Cortex of kidney (tissue), 1 donor: ENCODE results near the gene TMEM175.

Experiments used
- DNase-seq: peaks from one replicate; lab custom pipeline; 2025; lab: John Stamatoyannopoulos, UW

The TMEM175 gene

DNA sequence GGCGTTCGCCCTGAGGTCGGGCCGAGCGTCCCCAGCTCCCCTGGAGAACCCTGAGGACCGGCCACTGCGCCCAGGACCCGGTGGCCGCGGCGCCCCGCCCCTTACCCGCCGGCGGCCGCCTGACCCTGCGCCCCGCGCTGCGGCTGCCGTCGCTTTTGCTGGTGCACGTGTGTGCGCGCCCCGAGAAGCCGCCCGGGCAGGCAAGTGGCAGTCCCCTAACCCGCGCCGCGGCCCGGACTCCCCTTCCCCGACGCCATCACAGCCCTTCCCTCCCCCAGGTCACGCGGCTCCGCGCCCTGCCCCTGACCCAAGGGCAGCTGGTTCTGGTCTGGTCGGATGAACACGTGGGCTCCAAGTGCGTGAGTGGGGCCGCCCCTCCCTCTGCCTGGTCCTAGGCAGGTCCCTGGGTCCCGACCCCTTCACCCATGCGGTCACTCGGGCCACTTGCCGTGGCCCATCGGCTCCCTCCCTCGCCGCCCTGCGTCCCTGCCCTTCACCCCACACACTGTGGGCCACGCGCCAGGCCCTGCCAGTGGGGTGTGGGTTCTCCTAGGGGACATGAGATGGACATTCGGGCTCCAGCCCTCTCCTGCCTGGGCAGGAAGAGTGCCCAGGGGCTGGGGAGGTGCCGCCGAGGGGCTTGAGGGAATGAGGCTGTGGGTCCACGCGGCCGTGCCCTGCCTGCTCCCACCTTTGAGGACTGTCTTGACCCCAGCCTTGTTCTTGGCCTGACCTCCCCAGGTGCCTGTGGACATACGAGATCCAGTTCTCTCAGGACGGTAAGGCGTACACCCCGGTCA is 71.2 kb downstream of the TMEM175 start:
- DNase-seq, result no peak

GRCh38 chr4:1004071-1004418 is 71.8 kb downstream of the TMEM175 start:
- no peak for DNase-seq

DNA sequence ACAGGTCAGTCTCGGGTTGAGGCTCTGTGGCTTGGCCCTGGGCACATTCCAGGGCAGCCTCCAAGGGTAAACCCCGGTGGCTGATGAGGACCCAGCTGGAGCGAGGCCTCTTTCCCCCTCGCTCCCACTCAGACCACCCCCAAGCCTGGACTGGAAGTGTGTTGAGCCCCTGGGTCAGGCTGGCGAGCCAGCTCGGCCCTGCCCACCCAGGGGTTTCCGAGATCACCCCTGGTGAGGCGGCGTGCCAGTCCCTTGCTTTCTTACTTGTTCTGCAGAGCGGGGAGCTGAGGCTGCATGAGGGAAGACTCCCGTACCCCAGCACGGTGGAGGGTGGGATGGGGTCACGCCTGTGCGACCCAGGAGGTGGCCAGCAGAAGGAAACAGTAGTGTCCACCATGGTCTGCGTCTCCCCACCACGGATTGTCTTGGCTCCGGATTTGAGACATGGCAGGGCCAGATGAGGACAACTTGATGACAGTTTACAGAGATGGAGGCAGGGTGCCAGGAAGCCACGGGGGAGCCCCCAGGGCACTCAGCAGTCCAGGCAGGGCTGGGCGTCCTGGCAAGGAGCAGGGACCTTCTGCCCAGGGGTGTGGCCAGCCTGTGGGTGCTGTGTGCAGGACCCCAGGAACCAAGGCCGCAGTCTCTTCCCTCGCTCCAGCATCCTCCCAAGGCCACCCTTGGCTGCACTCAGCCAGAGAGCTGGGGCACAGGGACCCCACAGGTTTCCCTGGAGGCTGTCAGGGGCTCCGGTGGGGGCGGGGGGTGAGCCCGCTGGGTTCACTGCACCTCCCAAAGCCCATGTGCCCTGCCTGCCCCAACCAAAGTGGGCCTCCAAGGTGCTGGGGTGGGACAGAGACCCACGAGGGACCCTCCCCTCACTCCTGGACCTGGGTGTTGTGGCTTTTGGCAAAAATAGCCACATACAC is 72.6 kb downstream of the TMEM175 start:
- DNase-seq, result no peak

DNA sequence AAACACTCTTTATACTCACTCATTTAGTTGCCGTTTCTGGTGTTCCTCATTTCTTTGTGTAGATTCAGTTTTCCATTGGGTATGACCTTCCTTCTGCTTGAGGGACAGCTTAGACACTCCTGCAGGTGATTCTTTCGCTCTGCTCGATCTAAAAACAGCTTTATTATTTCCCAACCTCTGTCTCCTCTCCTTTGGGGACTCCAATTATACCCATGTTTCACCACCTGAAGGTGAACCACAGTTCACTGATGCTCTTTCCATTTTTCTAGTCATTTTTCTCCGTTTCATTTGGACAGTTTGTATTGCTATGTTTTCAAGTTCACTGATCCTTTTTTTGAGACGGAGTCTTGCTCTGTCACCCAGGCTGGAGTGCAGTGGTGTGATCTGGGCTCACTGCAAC is 74.6 kb downstream of the TMEM175 start:
- DNase-seq, result no peak
